A549 (cell line): ENCODE measurements around the gene NDUFS8.

Experiments
- CEBPB ChIP-seq, 2 experiments: fragments of >200 bp in 1 of 2; sonication (Bioruptor Twin) in 1 of 2; formaldehyde crosslinking in 1 of 2; IDR thresholded peaks; 2 replicates each; pipeline ENCODE4 v1.6.1; 2012 to 2016
- EHMT2 ChIP-seq: fragments of 200-600 bp; sonication (generic); IDR thresholded peaks from 2 replicates; pipeline ENCODE4 v1.6.1; 2016; ENCODE audit warnings: antibody characterized with exemption, low read depth, mild to moderate bottlenecking, moderate library complexity
- POLR2A ChIP-seq: IDR thresholded peaks from 2 replicates; pipeline ENCODE4 v1.6.1; 2012; ENCODE audit warnings: mild to moderate bottlenecking, low read length
- REST ChIP-seq: fragments of 200-600 bp; sonication (generic); IDR thresholded peaks from 2 replicates; pipeline ENCODE4 v1.6.1; 2016; ENCODE audit warnings: antibody characterized with exemption, mild to moderate bottlenecking, moderate library complexity
- ZFP36 ChIP-seq: fragments of 450-650 bp; IDR thresholded peaks from 2 replicates; pipeline ENCODE4 v1.6.1; 2014; ENCODE audit warnings: borderline replicate concordance; ENCODE audit not compliant: partially characterized antibody
- TF ChIP-seq, protein P1 (sequence below): fragments of >200 bp; sonication (Bioruptor Twin); formaldehyde crosslinking; IDR thresholded peaks from 3 replicates; pipeline ENCODE4 v1.5.1; 2016

GRCh38 chr11:68028802-68029545 lies 1.5 kb upstream of the NDUFS8 start:
- TF ChIP-seq, protein P1, sequence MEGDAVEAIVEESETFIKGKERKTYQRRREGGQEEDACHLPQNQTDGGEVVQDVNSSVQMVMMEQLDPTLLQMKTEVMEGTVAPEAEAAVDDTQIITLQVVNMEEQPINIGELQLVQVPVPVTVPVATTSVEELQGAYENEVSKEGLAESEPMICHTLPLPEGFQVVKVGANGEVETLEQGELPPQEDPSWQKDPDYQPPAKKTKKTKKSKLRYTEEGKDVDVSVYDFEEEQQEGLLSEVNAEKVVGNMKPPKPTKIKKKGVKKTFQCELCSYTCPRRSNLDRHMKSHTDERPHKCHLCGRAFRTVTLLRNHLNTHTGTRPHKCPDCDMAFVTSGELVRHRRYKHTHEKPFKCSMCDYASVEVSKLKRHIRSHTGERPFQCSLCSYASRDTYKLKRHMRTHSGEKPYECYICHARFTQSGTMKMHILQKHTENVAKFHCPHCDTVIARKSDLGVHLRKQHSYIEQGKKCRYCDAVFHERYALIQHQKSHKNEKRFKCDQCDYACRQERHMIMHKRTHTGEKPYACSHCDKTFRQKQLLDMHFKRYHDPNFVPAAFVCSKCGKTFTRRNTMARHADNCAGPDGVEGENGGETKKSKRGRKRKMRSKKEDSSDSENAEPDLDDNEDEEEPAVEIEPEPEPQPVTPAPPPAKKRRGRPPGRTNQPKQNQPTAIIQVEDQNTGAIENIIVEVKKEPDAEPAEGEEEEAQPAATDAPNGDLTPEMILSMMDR: no peak
- TF ChIP-seq REST: no peak
- no peak for TF ChIP-seq CEBPB (IDR thresholded peaks at IDR 0.05)
- no peak for TF ChIP-seq POLR2A
- no peak for TF ChIP-seq EHMT2
- no peak for TF ChIP-seq ZFP36
